ENCODE data around the gene MRPL11. TPM values are rescaled to one million over a fixed set of nuclear protein-coding genes. Genes with fewer than 3 reads are reported as not detected.

Gene MRPL11
- total and polyA plus RNA-seq, 2 of the 13 experiments (the other 11 are each of a cell fraction or from before 2014, with no cell fraction given), result 72.9 to 176 TPM

DNA sequence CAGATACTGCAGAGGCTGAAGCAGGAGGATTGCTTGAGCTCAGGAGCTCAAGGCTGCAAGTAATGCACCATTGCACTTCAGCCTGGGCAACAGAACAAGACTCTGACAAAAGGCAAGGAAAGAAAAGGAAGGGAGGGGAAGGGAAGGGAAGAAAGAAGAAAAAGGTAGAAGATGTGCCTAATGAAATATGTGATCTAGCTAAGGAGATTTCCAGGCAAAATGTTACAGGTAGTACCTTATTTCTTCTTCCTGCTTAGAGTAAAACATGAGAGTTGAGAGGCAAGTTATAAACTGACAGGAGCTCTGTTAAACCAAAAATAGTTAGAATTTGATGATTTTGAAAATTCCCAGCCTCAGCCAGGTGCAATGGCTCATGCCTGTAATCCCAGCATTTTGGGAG is 23.4 kb upstream of the MRPL11 start:
- no peak overlapping the region for H3K27ac ChIP-seq (ENCODE audit: extremely low read length, insufficient read depth, low read length)
- peaks cover 14% of the 10 kb centered on the region for H3K4me1 ChIP-seq (ENCODE audit: insufficient read depth, low read length)
- intact Hi-C loops (cut with micrococcal nuclease; ENCODE audit: unreplicated experiment), result no loop called here
- H3K9me3 ChIP-seq (ENCODE audit: low read length), result no peaks in the 10 kb centered on the region
- H3K9ac ChIP-seq (ENCODE audit: insufficient read depth, low read depth, low read length), result no peak overlapping the region
- DNase-seq (ENCODE audit: low spot score) (no peak), FAIRE-seq (no peak), ATAC-seq (no peak)
- TF ChIP-seq PCBP1 (IDR thresholded peaks at IDR 0.05; ENCODE audit: borderline replicate concordance, low read depth, low read length) (0 out of 2 replicates have a peak, but pooled peaks have one; percentile 74), ZBTB14 (CRISPR knock-in tag; IDR thresholded peaks at IDR 0.05) (no peak), HNRNPK (IDR thresholded peaks at IDR 0.05; ENCODE audit: low read depth, low read length, poor library complexity, severe bottlenecking) (peak; percentile 96), SIX1 (CRISPR knock-in tag; IDR thresholded peaks at IDR 0.05; ENCODE audit: borderline replicate concordance) (no peak)
- H3K36me3 ChIP-seq (replicated peaks in 1 of 2; ENCODE audit: control insufficient read depth in 1 of 2, insufficient read depth in 2 of 2, low read length in 2 of 2), result no peaks in the 10 kb centered on the region
- in situ Hi-C loops (cut with HindIII; ENCODE audit: extremely low pct_ligation_motif_present, low pct_unique_long_range_greater_than_20kb), result no loop called here
- no peaks in the 10 kb centered on the region for H4K20me1 ChIP-seq (ENCODE audit: insufficient read depth, low read length)
- CTCF ChIA-PET (ENCODE audit: low intra/inter-chr PET ratio, low total read pairs), result no interaction called here
- H2AFZ ChIP-seq (ENCODE audit: low read length), result no peak overlapping the region
- no TSS peak for BruUV-seq (replicated peaks)
- no peaks in the 10 kb centered on the region for H3K79me2 ChIP-seq (ENCODE audit: insufficient read depth, low read length)
- peaks cover 0 to 12% of the 10 kb centered on the region in 2 experiments; a peak in 3 of 5 replicates for H3K27me3 ChIP-seq (ENCODE audit: control insufficient read depth in 1 of 2, insufficient read depth in 2 of 2, low read length in 2 of 2)
- no peak overlapping the region for H3K4me3 ChIP-seq (replicated peaks in 1 of 3; ENCODE audit: insufficient read depth in 1 of 3, low read depth in 2 of 3, low read length in 3 of 3)
- POLR2A ChIA-PET, result no interaction called here
- no peak overlapping the region for H3K4me2 ChIP-seq (ENCODE audit: low read depth, low read length)

GRCh38 chr11:66459138-66459778 is 20.6 kb upstream of the MRPL11 start:
- no peak overlapping the region for H3K9ac ChIP-seq (ENCODE audit: insufficient read depth, low read depth, low read length)
- H3K9me3 ChIP-seq (ENCODE audit: low read length), result no peaks in the 10 kb centered on the region
- no peak overlapping the region for H2AFZ ChIP-seq (ENCODE audit: low read length)
- DNase-seq (ENCODE audit: low spot score) (no peak), ATAC-seq (no peak), FAIRE-seq (no peak)
- no peaks in the 10 kb centered on the region for H3K4me1 ChIP-seq (ENCODE audit: insufficient read depth, low read length)
- 13% methylated on average over 3 of the region's 5 CpGs for WGBS (ENCODE audit: low lambda C conversion rate)
- H3K4me2 ChIP-seq (ENCODE audit: low read depth, low read length), result no peak overlapping the region
- no peaks in the 10 kb centered on the region for H4K20me1 ChIP-seq (ENCODE audit: insufficient read depth, low read length)
- H3K79me2 ChIP-seq (ENCODE audit: insufficient read depth, low read length), result no peaks in the 10 kb centered on the region
- no peaks in the 10 kb centered on the region for H3K36me3 ChIP-seq (replicated peaks in 1 of 2; ENCODE audit: control insufficient read depth in 1 of 2, insufficient read depth in 2 of 2, low read length in 2 of 2)
- H3K27me3 ChIP-seq (ENCODE audit: control insufficient read depth in 1 of 2, insufficient read depth in 2 of 2, low read length in 2 of 2), result peaks cover 0 to 12% of the 10 kb centered on the region in 2 experiments; a peak in 2 of 5 replicates
- ChIA-PET POLR2A (no interaction called here), CTCF (ENCODE audit: low intra/inter-chr PET ratio, low total read pairs) (no interaction called here)
- H3K4me3 ChIP-seq (replicated peaks in 1 of 3; ENCODE audit: insufficient read depth in 1 of 3, low read depth in 2 of 3, low read length in 3 of 3), result no peak overlapping the region
- intact Hi-C loops (cut with micrococcal nuclease; ENCODE audit: unreplicated experiment), result no loop called here
- BruUV-seq (replicated peaks), result no TSS peak
- H3K27ac ChIP-seq (ENCODE audit: extremely low read length, insufficient read depth, low read length), result no peak overlapping the region
- in situ Hi-C loops (cut with HindIII; ENCODE audit: extremely low pct_ligation_motif_present, low pct_unique_long_range_greater_than_20kb), result no loop called here
- TF ChIP-seq ZBTB25 (CRISPR knock-in tag; IDR thresholded peaks at IDR 0.05) (no peak), SMYD3 (CRISPR knock-in tag; IDR thresholded peaks at IDR 0.05) (no peak), ZNF350 (CRISPR knock-in tag; IDR thresholded peaks at IDR 0.05; ENCODE audit: borderline replicate concordance, low read depth) (no peak), ZNF274 (CRISPR knock-in tag; IDR thresholded peaks at IDR 0.05) (no peak), ZFP62 (CRISPR knock-in tag; IDR thresholded peaks at IDR 0.05) (no peak)
- TF ChIP-seq, protein P1, sequence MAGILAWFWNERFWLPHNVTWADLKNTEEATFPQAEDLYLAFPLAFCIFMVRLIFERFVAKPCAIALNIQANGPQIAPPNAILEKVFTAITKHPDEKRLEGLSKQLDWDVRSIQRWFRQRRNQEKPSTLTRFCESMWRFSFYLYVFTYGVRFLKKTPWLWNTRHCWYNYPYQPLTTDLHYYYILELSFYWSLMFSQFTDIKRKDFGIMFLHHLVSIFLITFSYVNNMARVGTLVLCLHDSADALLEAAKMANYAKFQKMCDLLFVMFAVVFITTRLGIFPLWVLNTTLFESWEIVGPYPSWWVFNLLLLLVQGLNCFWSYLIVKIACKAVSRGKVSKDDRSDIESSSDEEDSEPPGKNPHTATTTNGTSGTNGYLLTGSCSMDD (CRISPR knock-in tag; IDR thresholded peaks at IDR 0.05), result no peak
- TF ChIP-seq, protein P2, sequence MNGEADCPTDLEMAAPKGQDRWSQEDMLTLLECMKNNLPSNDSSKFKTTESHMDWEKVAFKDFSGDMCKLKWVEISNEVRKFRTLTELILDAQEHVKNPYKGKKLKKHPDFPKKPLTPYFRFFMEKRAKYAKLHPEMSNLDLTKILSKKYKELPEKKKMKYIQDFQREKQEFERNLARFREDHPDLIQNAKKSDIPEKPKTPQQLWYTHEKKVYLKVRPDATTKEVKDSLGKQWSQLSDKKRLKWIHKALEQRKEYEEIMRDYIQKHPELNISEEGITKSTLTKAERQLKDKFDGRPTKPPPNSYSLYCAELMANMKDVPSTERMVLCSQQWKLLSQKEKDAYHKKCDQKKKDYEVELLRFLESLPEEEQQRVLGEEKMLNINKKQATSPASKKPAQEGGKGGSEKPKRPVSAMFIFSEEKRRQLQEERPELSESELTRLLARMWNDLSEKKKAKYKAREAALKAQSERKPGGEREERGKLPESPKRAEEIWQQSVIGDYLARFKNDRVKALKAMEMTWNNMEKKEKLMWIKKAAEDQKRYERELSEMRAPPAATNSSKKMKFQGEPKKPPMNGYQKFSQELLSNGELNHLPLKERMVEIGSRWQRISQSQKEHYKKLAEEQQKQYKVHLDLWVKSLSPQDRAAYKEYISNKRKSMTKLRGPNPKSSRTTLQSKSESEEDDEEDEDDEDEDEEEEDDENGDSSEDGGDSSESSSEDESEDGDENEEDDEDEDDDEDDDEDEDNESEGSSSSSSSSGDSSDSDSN (CRISPR knock-in tag; IDR thresholded peaks at IDR 0.05), result no peak

All from HepG2 (cell line).